22Rv1 (cell line): Measurements from ENCODE around the gene SCAF4.
"Not testable (repeated sequence)": the region's sequence is repeated elsewhere in the genome, so short reads cannot be mapped to it uniquely, and the experiment has no call there.

Experiments used
- H3K27ac ChIP-seq: fragments of 450-650 bp; 2 replicates; pipeline ENCODE4 v1.5.1; 2017
- CTCF ChIP-seq: fragments of 450-650 bp; IDR thresholded peaks from 2 replicates; pipeline ENCODE4 v1.5.1; 2017; ENCODE audit warnings: mild to moderate bottlenecking
- ZFX ChIP-seq: fragments of 450-650 bp; IDR thresholded peaks from 2 replicates; pipeline ENCODE4 v1.6.1; 2017; ENCODE audit warnings: antibody characterized with exemption, borderline replicate concordance

The SCAF4 gene

DNA sequence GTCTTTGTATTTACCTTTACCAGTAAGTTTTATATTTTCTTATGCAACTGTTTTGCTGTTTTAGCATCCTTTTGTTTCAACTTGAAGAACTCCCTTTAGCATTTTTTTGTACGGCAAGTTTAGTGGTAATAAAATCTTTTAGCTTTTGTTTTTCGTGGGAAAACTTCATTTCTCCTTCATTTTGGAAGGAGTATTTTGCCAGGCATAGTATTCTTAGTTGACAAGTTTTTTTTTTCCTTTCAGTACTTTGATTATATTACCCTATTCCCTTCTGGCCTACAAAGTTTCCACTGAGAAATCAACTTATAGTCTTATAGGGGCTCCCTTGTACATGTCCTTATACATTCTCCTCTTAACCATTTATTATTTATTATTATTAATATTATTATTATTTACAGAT is 95.0 kb downstream of the SCAF4 start:
- TF ChIP-seq CTCF (no peak), ZFX (no peak)
- no peak overlapping the region for H3K27ac ChIP-seq

GRCh38 chr21:31634993-31635392 is 96.9 kb downstream of the SCAF4 start:
- no peak for TF ChIP-seq CTCF
- no peak for TF ChIP-seq ZFX
- H3K27ac ChIP-seq = no peak overlapping the region

- H3K27ac ChIP-seq = not testable (repeated sequence)
Observed at GRCh38 chr21:31631881-31632280, 100.0 kb downstream of the SCAF4 start.

GRCh38 chr21:31629972-31630711 is 101.8 kb downstream of the SCAF4 start:
- H3K27ac ChIP-seq = no peak overlapping the region

GRCh38 chr21:31624961-31625491 is 106.9 kb downstream of the SCAF4 start:
- no peak overlapping the region for H3K27ac ChIP-seq
- TF ChIP-seq CTCF = no peak
- TF ChIP-seq ZFX = no peak

More at GRCh38 chr21:31629972-31630711, 101.8 kb downstream of the SCAF4 start:
- TF ChIP-seq CTCF = no peak
- no peak for TF ChIP-seq ZFX

- TF ChIP-seq CTCF (no peak), ZFX (no peak)
- H3K27ac ChIP-seq = no peak overlapping the region
Observed at GRCh38 chr21:31624181-31624580, 107.7 kb downstream of the SCAF4 start.

DNA sequence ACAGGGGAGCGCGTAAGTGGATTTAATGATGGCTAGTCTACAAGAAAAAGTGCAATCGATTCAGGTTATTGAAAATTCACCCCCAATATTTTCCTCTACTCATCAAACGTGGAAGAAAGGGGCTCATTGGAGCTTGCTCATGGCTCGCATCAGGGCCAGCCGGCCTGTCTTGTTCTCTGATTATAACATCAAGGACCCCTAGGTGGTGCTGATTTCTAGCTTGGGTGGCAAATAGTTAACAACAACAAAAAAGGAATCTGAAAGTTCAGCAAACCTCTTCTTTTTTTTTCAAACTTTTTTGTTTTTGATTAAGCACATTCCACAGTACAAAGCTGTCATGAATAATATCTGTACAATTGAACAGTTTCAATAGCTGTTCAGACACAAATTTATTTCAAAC is 108.3 kb downstream of the SCAF4 start:
- no peak overlapping the region for H3K27ac ChIP-seq
- TF ChIP-seq ZFX = no peak
- TF ChIP-seq CTCF = no peak
